SK-N-MC (cell line): Measurements from ENCODE around the gene SAMD9.

Source experiments
- EZH2 ChIP-seq: fragments of 200-600 bp; sonication (generic); IDR thresholded peaks from one replicate; pipeline ENCODE4 v1.6.1; 2017; ENCODE audit warnings: antibody characterized with exemption
- FOXP2 ChIP-seq: optimal IDR thresholded peaks from 2 replicates; pipeline ENCODE3; 2011; ENCODE audit warnings: mild to moderate bottlenecking, moderate library complexity; ENCODE audit not compliant: insufficient read depth; ENCODE audit errors: extremely low read length, control extremely low read depth
- POLR2AphosphoS5 ChIP-seq: IDR thresholded peaks from 2 replicates; pipeline ENCODE4 v1.6.1; 2012; ENCODE audit warnings: mild to moderate bottlenecking, low read depth, low read length, borderline replicate concordance

DNA sequence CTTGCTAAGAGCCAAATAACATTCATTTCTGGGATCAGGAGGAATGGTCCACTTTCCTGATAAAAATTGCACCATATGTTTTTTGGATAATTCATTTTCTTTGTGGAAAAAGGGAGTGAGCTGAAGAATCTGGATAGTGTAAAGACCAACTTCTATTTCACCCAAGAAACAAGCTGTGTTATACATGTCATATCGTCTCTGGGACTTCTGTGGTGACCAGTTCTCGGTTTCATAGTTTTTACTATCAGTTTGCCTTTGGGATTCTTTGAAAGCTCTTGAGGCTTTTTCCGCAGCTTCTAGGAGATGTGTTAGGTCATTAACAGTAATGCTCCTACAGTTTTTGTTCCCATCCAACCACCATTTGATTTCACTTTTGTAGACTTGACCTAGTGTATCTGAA, 14.4 kb upstream of the SAMD9 start:
- TF ChIP-seq POLR2AphosphoS5 (no peak), EZH2 (no peak), FOXP2 (no peak)
